A172 (cell line): ENCODE measurements around the gene USP6. TPM values are rescaled to one million over a fixed set of nuclear protein-coding genes. Genes with fewer than 3 reads are reported as not detected.
"Not testable (repeated sequence)": the region's sequence is repeated elsewhere in the genome, so short reads cannot be mapped to it uniquely, and the experiment has no call there.

Experiments used
- DNase-seq: peaks from one replicate; pipeline ENCODE4 v3.0.0-alpha.2; 2015; ENCODE audit warnings: low spot score
- total RNA-seq: library from RNA; depleted of rRNA; stranded (reverse); fragments of >200 nt; shearing (Covaris generic); gene quantifications from 2 replicates; pipeline ENCODE4 v1.2.3, GENCODE V29; 2014; rRNA removed

USP6 gene
- total RNA-seq, 1 experiment from 2014 or later, result not detected

DNA sequence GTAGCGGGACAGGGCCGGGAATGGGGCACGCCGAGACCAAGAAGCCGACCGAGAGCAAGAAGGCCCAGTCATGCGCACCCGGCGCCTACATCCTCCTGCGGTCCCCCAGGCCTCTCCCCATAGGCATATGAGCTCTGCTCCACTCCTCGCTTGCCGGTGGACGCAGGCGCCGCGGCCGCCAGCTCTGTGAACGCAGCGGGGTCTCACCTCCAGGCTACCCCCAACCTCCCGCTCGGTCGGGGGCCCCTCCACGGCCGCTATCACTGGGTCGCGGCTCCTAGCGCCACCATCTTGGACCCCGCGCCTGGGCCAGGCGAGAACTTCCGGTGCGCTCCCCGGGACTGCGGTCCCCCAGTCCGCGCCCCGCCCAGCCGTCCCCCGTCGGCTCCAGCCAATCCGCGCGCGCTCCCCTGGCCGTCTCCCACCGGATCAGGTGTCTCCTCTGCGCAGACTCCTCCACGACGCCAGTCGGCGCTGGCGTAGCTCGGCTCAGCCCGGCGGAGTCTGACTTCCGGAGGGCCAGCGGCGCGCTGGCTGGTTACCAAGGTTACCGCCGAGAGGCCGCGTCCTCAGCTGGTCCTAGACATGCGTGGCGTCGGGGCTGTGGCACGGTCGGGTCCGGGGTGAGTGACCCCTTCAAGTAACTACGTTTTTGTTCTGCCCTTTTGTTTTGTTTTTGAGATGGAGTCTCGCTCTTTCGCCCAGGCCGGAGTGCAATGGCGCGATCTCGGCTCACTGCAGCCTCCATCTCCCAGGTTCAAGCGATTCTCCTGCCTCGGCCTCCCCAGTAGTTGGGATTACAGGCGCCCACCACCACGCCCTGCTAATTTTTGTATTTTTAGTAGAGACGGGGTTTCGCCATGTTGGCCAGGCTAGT is 75.9 kb downstream of the USP6 start, which contains the start of gene ZNF594:
Gene ZNF594 (minus strand): TSS at position 328 of the 877 bp plus-strand sequence. CDS start 7,612 bp downstream, outside the sequence.
- DNase-seq, result peak; percentile 94

GRCh38 chr17:5194346-5194745 is 78.5 kb downstream of the USP6 start:
- no peak for DNase-seq

GRCh38 chr17:5198472-5198871 is 82.6 kb downstream of the USP6 start:
- no peak for DNase-seq

GRCh38 chr17:5200360-5200759 is 84.5 kb downstream of the USP6 start:
- no peak for DNase-seq

GRCh38 chr17:5201011-5201410 is 85.2 kb downstream of the USP6 start:
- no peak for DNase-seq

DNA sequence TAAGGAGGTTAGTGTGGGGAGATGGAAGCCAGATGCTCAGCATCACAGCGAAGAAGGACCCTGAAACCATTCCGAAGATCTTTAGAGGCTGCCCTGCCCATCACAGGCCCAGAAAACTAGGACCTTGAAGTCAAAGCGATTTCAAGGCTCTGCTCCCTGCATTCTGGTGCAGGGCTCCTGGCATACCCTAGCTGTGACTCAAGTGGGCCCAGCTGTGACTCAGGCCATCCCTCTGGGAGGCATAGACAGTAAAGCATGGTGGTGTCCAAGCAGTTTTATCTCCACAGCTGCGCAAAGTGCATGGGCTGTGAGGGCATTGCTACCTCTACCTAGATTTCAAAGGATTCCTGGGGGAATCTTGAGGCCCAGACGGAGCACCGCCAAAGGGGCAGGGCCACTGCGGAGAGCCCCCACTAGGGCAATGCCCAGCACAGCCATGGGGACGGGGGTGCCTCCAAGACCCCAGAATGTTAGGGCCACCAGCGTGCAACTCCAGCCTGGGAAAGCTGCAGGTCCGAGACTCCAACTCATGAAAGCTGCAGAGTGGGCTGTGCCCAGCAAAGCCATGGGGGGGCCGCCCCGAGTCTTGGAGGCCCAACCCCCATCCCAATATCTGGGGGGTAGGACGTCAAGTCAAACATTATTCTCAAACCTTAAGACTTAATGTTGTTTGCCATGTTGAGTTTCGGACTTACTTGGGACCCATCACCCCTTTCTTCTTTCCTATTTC is 87.5 kb downstream of the USP6 start:
- no peak for DNase-seq

- DNase-seq, result peak; percentile 51
Measured at GRCh38 chr17:5203908-5204294, 88.1 kb downstream of the USP6 start.

DNA sequence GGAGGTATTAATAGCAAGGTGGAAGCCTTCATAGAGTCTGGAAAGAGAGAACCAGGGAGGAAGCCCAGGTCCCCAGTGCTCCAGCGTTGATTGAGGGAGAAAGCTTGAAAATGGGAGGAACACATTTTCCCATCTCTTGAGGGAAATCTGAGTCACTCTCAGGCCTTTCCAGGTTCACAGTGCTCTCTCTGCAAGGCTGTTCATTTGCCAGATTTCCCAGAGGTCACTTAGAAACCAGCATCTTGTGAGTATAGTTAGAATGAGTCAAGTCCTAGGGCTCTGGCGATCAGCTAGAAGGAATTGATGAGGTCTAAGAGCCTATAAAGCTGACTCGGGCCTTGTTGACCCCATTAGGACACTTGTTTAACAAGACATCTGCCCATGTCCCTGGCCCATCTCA is 93.6 kb downstream of the USP6 start:
- DNase-seq, result no peak

DNA sequence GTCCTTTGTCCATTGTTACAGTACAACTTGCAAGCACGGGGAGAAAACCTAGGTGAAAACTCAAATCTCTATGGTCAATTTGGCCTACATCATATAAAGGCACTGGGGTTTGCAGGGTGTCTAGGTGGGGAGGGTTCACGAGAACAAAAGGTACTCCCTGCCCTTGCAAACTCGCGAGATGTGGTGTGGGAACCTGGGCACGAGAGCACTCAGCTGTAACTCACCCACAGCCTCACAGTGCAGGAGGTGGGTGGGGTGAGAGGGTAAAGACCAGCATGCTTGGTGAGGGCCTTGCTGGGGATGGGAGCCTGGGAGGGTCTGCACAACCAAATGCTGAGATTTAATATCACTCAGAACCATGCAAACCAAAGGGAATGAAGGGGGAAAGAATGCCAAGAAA is 94.3 kb downstream of the USP6 start:
- DNase-seq, result no peak

- no peak for DNase-seq
Measured at GRCh38 chr17:5210614-5211252, 94.9 kb downstream of the USP6 start.

DNA sequence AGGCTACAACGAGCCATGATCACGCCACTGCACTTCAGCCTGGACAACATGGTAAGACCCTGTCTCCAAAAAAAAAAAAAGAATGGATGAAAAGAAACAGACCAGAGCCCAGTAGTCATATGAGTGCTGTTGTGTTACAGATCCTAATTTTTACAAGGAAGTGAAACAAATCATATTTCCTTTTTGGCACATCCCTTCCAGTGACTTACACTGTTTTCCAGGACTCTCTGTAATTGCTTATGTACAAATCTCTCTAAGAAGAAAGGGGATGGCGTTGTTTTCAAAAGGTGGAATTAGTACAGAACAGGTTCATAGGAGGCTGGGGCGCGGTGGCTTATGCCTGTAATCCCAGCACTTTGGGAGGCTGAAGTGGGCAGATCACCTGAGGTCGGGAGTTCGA is 95.6 kb downstream of the USP6 start:
- no peak for DNase-seq

- not testable (repeated sequence) for DNase-seq
Measured at GRCh38 chr17:5217562-5217961, 101.7 kb downstream of the USP6 start.

DNA sequence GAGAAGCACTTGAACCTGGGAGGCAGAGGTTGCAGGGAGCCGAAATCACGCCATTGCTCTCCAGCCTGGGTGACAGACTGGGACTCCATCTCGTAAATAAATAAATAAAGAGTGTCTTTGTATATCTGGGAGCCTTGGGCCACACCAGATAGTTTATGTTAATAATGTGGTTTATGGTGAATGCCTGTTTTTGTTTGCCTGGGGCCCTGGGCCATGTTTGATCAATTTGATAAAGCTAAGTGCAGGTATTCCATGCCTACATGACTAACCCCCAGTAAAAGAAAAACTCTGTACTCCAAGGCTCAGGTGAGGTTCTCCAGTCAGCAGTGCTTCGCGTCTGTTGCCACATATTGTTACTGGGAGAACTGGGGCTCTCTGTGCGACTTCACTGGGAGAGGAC is 103.7 kb downstream of the USP6 start:
- no peak for DNase-seq

- DNase-seq, result no peak
Measured at GRCh38 chr17:5220074-5220473, 104.2 kb downstream of the USP6 start.

- DNase-seq, result not testable (repeated sequence)
Measured at GRCh38 chr17:5221912-5222311, 106.1 kb downstream of the USP6 start.

Other genes starting within 250 kb of the USP6 start
- 0.07 and 0.48 TPM in 2 replicates for gene C17orf107, start 216.5 kb upstream of the USP6 start, total RNA-seq
- gene CHRNE, start 212.9 kb upstream of the USP6 start, total RNA-seq, result not detected in 2 replicates
- gene GP1BA, start 183.8 kb upstream of the USP6 start, total RNA-seq, result 0.17 TPM in 1 of 2 replicates, not detected in the other
- 80.8 and 82.6 TPM in 2 replicates for gene SLC25A11, start 176.0 kb upstream of the USP6 start, total RNA-seq
- gene RNF167, start 175.8 kb upstream of the USP6 start, total RNA-seq, result 48.2 and 49.2 TPM in 2 replicates
- 1,113 and 1,180 TPM in 2 replicates for gene PFN1, start 167.5 kb upstream of the USP6 start, total RNA-seq
- gene ENO3, start 164.9 kb upstream of the USP6 start, total RNA-seq, result 4.0 and 12.3 TPM in 2 replicates
- gene SPAG7, start 148.2 kb upstream of the USP6 start, total RNA-seq, result 74.4 and 90.6 TPM in 2 replicates
- gene CAMTA2, start 128.4 kb upstream of the USP6 start, total RNA-seq, result 2.4 and 7.1 TPM in 2 replicates
- gene INCA1, start 118.5 kb upstream of the USP6 start, total RNA-seq, result 0.88 and 1.5 TPM in 2 replicates
- 123 and 125 TPM in 2 replicates for gene KIF1C, start 118.1 kb upstream of the USP6 start, total RNA-seq
- 0.05 and 0.16 TPM in 2 replicates for gene SLC52A1, start 80.6 kb upstream of the USP6 start, total RNA-seq
- gene ZFP3, start 37.6 kb upstream of the USP6 start, total RNA-seq, result 0.72 and 1.1 TPM in 2 replicates
- gene ZNF232, start 4.2 kb upstream of the USP6 start, total RNA-seq, result not detected in 2 replicates
- gene ZNF594, start 75.8 kb downstream of the USP6 start, total RNA-seq, result 16.1 and 20.9 TPM in 2 replicates
- not detected in 2 replicates for gene SCIMP, start 118.8 kb downstream of the USP6 start, total RNA-seq
- gene RABEP1, start 166.3 kb downstream of the USP6 start, total RNA-seq, result 54.0 and 60.9 TPM in 2 replicates